ENCODE results near the gene CCDC172.
"Not testable (repeated sequence)": the region's sequence is repeated elsewhere in the genome, so short reads cannot be mapped to it uniquely, and the experiment has no call there.

The CCDC172 gene

DNA sequence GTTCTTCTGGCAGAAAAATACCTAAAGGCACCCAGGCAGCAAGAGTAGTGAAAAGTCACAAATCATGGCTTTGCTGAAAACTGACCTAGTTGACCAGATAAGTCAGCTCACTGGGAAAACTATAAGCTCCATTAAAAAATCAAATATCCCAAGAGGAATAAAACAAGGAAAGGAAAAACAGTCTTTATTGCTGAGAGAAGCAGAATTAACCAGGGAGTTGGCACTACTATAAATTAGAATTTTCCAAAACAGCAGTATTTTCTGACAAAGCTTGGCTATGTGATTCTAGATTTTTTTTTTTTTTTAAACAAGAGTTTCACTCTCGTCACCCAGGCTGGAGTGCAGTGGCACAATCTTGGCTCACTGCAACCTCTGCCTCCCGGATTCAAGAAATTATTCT lies 12.6 kb downstream of the CCDC172 start:
- no peak for ATAC-seq

DNA sequence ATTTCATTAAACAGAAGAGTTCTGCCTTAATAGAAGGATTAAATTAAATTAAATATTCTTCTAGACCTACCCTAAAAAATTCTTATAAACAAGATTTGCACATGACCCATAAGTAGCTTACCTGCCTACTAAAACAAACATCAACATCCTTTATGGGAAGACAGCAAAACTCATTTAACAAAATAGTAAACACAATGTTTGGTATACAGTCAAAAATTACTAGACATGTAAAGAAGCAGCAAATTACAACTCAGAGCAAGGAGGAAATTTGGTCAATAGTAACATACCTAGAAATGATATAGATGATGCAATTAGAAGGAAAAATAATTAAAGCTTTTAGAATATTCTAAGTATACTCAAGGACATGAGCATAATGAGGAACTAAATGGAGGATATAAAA lies 27.9 kb downstream of the CCDC172 start:
- ATAC-seq = no peak

DNA sequence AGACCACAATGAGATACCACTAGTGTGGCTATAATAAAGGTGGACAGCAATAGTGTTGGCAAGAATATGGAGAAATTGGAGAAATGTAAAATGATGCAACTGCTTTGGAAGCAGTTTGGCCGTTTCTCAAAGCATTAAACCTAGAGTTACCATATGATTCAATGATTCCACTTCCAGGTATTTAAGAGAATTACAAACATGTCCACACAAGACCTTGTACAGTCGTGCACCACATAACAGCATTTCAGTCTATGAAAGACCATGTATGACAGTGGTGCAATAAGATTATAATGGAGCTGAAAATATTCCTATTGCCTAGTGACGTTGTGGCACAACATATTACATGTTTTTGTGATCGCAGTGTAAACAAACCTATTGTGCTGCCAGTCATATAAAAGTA lies 29.6 kb downstream of the CCDC172 start:
- no peak for ATAC-seq

DNA sequence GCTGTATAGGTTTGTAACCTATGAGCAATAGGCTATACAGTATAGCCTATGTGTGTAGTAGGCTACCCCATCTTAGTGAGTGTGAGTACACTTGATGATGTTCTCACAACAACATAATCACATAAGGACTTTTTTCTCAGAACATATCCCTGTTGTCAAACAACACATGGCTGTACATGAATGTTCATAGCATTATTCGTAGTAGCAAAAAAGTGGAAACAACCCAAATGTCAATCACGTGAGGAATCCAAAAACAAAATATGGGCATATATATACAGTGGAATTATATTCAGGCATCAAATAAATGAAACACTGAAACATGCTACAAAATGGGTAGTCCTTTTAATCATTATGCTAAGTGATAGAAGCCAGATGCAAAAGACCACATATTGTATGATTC lies 31.1 kb downstream of the CCDC172 start:
- ATAC-seq = no peak

DNA sequence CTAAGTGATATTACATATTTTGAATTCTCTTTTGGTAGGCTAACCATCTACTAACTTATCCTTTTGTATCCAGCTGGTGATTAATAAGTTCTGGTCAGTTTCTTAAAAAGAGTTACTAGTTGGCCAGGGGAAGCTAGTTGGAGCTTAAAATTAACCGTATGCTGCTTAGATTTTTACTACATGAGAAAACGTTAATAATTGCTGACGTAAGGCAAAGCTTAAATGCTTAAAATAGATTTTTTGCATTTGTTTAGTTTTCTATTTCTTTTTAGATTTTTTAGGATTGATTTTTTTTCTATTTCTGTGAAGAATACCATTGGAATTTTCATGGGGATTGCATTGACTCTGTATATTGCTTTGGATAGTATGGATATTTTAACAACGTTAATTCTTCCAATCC lies 32.6 kb downstream of the CCDC172 start:
- no peak for ATAC-seq

DNA sequence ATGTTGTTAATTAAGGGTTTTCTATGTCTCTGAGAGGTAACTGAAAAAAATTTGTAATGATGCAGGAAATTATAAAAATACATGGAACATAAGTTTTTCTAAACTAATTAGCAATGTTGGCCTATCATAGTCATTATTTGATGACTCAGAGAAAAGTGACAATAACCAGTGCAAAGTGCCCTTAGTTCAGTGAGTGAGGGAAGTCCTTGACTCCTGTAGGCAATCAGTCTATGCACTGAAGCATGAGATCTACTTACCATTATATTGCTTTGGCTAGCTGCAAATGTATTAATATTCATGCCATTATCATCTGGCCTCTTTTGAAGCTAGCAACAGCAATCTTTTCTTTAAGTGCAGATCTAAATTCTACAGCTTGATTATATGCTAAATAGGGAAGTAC lies 40.6 kb downstream of the CCDC172 start:
- ATAC-seq = no peak

DNA sequence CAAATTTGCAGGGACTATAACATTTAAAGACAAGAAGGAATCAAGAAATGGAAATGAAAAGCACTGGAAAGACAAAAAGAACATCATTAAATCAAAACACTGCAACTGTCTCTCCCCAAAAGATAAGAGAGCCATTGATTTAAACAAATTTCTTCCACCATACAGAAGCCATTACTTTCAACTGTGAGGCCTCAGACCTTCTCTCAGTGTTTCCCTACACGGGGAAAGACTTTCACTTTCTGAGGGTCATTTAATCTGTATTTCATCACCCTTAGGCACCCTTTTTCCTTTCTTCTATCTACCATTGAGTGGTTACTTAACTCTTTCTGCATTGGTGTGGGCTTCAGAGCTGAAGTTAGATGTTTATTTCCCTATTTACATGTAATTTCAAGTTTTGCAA lies 47.5 kb downstream of the CCDC172 start:
- ATAC-seq = no peak

DNA sequence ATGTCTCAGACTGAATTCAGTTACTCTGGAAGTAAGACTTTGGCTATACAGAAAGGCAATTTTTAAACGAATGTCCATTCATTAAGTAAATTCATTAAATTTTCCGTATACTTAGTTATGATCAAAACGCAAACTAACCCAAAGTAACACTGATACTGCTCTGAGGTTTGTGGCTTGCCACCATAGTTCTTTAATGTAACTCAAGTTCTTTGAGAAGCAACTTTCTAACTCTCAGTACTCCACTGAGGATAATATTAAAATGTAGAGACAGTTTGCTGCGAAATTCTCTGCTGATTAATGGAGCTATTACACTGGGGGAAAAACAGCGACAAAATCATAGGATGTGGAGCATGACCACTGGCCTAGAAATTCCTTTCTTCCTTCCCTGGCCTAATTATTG lies 58.0 kb downstream of the CCDC172 start:
- no peak for ATAC-seq

DNA sequence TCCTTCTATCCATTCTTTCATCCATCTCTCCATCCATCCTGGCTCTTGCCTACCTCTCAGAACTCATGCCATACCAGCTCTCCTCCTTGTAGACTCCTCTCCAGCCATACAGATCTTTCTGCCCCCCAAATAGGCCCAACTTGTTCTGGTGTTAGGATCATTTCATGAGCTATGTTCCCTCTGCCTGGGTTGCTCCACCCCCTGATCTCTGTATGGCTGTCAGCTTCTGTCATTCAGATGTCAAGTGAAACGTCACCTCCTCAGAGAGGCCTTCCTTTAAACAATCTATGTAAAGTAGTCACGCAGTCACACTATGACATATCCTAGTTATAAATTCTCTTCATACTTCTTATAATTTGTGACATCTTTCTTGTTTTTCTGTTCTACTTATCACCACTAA lies 61.1 kb downstream of the CCDC172 start:
- ATAC-seq = no peak

DNA sequence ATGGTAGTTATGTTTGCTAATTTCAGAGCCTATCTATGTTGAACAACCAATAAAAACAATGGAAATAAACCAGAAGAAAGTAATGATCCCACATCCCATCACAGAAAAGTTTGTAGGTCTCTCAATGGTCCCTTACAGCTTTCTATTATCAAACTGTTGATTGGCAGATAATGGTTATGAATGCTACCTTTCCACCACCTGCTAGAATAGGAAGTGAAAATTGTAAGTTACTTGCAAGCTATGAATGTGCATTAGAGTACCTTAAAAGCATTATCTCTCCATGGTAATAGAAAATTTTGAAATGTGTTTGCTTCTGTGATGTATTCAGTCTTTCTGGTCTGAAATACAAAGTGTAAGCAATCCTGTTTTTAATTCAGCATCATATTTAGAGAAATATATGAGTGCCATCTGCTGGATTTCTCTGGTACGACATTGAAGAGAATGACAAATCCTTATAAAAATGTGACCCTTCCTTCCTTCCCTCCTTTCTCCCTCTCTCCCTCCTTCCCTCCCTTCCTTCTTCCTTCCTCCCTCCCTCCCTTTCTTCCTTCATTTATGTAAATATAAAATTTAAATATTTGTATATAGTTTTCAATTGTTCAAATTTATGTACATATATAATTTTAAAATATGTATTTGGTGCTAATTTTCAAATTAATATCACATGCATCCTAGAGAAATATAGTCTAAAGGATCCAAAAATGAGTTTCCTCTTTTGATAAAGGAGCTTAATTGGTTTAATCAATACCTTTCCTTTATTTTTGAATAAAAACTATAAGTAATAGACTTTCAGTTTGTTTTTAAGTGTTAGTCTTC lies 62.0 kb downstream of the CCDC172 start:
- ATAC-seq = no peak

DNA sequence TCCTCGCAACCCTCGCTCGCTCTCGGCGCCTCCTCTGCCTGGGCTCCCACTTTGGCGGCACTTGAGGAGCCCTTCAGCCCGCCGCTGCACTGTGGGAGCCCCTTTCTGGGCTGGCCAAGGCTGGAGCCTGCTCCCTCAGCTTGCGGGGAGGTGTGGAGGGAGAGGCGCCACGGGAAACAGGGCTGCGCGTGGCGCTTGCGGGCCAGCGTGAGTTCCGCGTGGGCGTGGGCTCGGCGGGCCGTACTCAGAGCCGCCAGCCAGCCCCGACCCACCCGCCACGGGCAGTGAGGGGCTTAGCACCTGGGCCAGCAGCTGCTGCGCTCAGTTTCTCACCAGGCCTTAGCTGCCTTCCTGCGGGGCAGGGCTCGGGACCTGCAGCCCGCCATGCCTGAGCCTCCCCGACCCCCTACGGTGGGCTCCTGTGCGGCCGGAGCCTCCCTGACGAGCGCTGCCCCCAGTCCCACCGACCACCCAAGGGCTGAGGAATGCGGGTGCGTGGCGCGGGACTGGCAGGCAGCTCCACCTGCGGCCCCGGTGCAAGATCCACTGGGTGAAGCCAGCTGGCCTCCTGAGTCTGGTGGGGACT lies 69.1 kb downstream of the CCDC172 start:
- not testable (repeated sequence) for ATAC-seq

DNA sequence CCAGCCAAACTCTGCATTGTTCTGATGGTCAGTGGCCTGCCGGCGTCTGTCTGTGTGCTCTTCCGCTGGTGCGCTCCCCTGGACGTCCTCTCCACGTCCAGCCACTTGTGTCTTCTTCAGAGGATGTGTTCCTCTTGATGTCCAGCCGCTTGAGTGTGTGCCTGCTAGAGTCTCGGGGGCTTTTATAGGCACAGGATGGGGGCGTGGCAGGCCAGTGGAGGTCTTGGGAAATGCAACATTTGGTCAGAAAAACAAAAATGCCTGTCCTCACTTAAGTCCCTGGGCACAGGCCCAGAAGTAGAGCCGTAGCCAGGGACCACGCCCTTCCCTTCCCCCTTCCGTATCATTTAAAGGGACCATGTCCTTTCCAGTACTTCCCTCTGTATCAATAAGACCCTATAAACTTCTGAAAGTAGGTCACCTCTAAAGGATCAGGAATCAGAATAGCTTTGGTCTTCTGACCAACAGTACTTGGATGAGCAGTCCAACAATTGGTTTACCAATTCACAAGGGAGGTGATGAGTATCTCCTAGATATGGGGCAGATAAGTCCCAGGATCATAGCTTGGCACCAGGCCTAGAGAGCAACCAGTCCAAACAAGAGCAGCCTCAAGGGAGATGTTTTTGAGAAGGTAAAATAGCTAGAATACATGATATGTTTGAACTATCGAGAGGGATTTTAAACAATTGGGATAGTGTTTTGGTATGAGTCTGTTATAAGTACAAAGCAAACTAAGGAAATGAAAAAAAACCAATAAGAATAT lies 71.2 kb downstream of the CCDC172 start:
- no peak for ATAC-seq

DNA sequence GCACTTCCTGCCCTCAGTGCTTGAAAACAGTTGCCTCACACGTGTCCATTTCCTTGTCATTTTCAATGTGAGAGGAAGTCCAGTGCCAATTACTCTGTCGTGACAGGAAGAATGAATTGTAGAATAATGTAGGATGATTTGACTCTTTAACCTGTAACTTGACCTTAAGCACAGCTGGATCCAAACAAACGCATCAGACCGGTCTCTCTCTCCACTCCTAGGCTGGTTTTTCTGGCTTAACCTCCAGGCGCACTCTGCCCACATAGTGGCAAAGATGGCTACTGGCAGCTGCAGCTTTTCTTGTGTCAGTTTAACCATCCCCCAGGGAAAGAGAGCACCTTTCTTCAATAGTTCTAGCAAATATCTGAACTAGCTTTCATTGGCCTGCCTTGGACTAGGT lies 74.0 kb downstream of the CCDC172 start:
- ATAC-seq = no peak

DNA sequence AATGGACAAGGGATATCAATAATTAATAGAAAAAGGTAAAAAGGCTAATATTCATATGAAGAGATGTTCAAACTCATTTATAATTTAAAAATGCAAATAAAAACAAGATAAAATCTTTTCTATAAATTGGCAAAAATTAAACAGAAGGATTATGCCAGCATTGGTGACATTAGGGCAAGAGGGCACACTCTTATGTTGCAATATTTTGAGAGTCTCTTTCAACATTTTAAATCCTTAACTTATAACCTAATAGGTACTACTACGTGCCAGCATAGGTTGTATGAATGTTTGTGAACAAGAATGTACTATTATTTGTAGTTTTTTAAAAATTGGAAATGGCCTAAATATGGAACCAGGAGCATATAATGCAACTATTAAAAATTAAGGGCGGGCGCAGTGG lies 78.6 kb downstream of the CCDC172 start:
- ATAC-seq = no peak

DNA sequence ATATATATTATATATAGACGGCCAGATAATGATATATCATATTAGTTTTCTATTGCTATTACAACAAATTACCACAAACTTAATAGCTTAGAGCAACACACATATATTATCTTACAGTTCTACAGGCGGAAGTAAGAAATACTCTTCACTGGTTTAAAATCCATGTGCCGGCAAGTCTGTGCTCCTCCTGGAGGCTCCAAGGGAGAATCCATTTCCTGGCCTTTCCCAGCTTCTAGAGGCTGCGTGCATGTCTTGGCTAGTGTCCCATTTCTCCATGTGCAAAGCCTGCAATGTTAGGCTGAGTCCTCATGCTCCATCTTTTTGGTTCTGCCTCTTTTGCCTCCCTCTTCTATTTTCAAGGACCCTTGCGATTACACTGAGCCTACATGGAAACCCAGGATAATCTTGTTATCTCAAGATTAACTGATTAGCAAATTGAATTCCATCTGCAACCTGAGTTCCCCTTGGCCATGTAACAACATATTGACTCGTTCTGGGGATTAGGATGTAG lies 79.5 kb downstream of the CCDC172 start:
- no peak for ATAC-seq

DNA sequence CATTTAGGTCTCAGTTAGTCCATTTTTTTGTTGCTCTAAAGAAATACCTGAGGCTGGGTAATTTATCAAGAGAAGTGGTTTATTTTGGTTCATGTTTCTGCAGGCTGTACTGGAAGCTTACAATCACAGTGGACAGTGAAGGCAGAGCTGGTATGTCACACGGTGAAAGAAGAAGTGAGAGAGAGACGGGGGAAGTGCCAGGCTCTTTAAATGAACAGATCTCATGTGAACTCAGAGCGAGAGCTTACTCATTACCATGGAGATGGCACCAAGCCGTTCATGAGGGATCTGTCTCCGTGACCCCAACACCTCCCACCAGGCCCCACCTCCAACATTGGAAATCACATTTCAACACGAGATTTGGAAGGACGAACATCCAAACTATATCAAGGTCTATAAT lies 84.5 kb downstream of the CCDC172 start:
- ATAC-seq = no peak

DNA sequence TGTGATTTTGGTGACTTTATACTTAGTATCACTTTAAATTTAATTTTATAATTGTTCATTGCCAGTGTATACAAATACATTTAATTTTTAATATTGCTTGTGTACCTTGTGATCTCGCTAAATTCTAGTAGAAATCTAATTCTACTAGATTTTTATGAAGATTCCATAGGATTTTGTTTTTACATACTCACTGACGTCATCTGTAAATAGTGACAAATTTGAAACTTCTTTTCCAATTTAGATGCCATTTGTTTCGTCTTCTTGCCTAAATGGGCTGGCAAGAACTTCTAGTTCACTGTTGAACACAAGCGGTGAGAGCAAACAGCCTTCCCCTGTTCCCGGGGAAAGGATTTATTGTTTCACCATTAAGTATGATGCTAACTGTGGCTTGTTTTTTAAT lies 86.1 kb downstream of the CCDC172 start:
- ATAC-seq = no peak

DNA sequence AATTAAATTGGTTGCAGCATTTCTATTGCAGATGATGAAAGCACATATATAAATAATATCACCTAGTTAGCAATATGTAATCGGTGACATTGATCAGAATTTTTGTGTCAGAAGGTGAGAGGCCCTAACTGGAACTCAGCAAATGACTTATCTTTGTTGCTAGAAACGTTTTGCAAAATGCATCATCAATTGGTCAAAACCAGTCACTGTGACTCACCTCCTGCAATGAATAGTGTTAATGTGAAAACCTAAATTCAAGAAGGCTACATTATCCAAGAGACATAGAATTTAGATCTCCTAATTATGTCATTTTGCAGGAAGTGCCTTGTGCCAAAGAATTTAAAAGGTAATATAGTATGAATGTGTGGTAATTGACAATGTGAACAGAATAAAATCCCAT lies 93.6 kb downstream of the CCDC172 start:
- no peak for ATAC-seq

DNA sequence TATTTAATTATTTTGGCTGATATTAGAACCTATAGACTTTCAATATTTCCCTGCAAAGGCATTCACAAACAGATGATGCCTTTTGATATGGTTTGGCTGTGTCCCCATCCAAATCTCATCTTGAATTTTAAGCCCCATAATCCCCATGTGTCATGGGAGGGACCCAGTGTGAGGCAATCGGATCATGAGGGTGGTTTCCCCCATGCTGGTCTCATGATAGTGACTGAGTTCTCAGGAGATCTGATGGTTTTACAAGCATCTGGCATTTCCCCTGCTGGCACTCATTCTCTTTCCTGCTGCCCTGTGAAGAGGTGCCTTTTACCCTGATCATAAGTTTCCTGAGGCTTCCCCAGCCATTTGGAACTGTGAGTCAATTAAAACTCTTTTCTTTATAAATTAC lies 94.1 kb downstream of the CCDC172 start:
- no peak for ATAC-seq

DNA sequence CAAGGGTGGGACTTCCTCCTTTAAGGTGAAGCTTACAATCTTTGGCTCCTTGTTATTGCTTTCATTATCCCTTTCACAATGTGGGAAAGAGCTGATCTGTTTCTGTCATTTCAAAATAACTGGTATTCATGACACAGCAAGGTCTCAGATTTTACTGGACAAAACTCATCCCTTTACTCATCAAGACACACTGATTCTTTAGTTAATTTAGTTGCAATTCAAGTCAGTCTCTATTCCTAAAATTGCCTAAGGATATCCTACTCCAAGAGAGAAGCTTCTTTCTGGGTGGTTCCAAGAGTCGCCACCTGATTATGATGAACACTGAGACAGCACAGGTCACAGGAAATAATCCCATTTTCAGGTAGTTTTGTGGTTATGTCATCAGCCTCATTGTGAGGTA lies 97.6 kb downstream of the CCDC172 start:
- no peak for ATAC-seq

DNA sequence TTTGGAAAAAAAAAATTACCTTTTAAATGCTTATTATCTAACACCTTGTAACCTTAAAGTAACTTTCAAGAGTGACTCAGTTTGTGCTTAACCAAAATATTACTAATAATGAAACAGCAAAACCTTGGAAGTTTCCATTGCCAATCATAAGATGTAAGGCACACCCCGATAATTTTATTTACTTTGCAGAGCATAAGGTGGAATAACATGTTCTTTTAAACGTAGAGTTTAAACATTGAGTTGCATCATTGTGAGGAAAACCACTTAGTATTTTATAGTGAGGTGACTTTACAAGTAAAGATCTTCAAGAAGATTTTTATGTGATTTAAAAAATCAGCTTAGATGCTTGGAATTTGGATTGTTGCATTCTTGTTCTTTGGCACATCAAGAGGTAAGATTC lies 103.4 kb downstream of the CCDC172 start, which contains the start of gene PNLIPRP3:
PNLIPRP3 (plus strand) TSS at position 177 of the 400 bp plus-strand sequence; CDS start at position 343, 166 bp downstream.
- ATAC-seq = no peak

DNA sequence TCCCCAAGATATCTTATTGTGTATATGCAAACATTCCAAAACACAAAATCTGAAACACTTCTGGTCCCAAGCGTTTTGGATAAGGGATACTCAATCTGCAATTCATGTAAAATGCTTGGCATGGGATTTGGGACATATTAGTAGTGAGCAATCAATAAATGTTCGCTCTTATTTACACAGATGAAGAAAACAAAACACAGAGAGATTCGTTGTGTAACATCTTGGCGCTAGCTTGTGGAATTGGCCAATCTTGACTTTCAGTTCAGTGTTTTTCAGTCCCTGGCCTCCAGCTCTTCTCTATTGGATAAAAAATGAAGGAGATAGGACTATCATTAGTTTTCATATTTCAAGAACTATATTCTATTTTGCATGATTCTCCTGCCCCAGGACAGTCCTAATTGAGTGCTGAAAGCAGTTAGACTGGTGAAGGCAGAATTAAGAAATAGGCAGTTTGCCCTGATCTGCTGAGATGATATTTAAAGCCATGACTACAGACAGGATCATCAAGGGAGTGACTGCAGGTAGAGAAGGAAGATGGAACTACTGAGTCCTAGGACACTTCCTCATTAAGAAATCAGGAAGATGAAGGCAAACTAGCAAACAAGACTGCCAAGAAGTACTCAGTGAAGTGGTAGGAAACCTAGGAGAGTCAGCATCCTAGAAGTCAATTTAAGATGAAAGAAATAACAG lies 105.2 kb downstream of the CCDC172 start:
- ATAC-seq = no peak

Data from activated CD4-positive, CD25-positive, alpha-beta regulatory T cell treated with anti-CD3 and anti-CD28 coated beads, Interleukin-2, amount 50 U/mL, for 24 hours (primary cell).